Neural crest cell (in vitro differentiated cells): ENCODE data around the gene GLCCI1. TPM values are rescaled to one million over a fixed set of nuclear protein-coding genes. Genes with fewer than 3 reads are reported as not detected.

ENCODE experiments used
- DNase-seq: peaks from one replicate; pipeline ENCODE4 v3.0.0; 2021; ENCODE audit warnings: low read depth, mixed read lengths, low spot score
- H3K27ac Mint-ChIP-seq: one replicate; pipeline ENCODE4 v1.8.0; 2021; ENCODE audit warnings: mild to moderate bottlenecking, mixed read lengths; ENCODE audit not compliant: unreplicated experiment
- H3K27me3 Mint-ChIP-seq: 2 replicates; pipeline ENCODE4 v1.8.0; 2021; ENCODE audit warnings: low read depth, mild to moderate bottlenecking, mixed read lengths
- H3K36me3 Mint-ChIP-seq: 2 replicates; pipeline ENCODE4 v1.8.0; 2021; ENCODE audit warnings: low read depth, mild to moderate bottlenecking, mixed read lengths
- H3K4me1 Mint-ChIP-seq: 2 replicates; pipeline ENCODE4 v1.8.0; 2021; ENCODE audit warnings: mixed read lengths
- H3K4me3 Mint-ChIP-seq: one replicate; pipeline ENCODE4 v1.8.0; 2021; ENCODE audit warnings: mild to moderate bottlenecking, mixed read lengths
- H3K9me3 Mint-ChIP-seq: 2 replicates; pipeline ENCODE4 v1.8.0; 2021; ENCODE audit warnings: mixed read lengths
- total RNA-seq: library from RNA; stranded (reverse); gene quantifications from 2 replicates; pipeline ENCODE4 v1.2.1, GENCODE V29; 2021
- TF ChIP-seq, protein P1 (sequence below): fragments of 200-600 bp; sonication (generic); conservative IDR thresholded peaks from 2 replicates; pipeline ENCODE4 v1.5.0; 2021; ENCODE audit warnings: antibody characterized with exemption, mild to moderate bottlenecking

GLCCI1 gene
- total RNA-seq, 1 donor from 2014 or later: 29.2 TPM

DNA sequence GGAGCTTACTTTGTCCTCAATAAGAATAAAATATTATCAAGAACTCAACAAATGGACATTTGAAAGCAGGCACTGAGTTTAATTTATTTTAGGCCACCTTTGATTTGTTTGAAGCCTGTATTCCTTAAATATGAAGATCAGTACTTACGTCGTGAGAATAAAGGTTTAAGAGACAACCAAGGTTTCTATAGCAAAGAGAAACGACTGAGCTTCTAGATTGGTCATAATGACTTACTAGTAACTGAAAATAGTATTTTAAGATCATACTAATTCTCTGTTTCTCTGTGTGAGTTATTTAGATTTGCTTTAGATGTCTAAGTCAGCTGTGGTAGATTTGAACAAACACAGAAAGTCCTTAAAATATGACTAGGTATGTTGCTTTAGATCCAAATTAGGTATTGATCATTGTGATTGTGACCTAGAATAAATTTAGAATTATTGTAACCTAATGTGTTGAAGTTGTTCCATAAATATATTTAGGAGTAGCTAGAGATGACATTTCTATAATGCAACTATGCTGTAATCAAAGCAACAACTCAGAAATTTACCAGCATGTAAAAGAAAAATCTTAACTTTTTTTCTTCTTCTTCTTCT, 2.4 kb upstream of the GLCCI1 start:
- Mint-ChIP-seq H3K4me1 (peaks cover 4% of the 10 kb centered on the region), H3K36me3 (no peaks in the 10 kb centered on the region), H3K9me3 (no peaks in the 10 kb centered on the region), H3K27ac (no peak overlapping the region), H3K27me3 (no peaks in the 10 kb centered on the region), H3K4me3 (peak overlapping the region; percentile 32)
- TF ChIP-seq, protein P1, sequence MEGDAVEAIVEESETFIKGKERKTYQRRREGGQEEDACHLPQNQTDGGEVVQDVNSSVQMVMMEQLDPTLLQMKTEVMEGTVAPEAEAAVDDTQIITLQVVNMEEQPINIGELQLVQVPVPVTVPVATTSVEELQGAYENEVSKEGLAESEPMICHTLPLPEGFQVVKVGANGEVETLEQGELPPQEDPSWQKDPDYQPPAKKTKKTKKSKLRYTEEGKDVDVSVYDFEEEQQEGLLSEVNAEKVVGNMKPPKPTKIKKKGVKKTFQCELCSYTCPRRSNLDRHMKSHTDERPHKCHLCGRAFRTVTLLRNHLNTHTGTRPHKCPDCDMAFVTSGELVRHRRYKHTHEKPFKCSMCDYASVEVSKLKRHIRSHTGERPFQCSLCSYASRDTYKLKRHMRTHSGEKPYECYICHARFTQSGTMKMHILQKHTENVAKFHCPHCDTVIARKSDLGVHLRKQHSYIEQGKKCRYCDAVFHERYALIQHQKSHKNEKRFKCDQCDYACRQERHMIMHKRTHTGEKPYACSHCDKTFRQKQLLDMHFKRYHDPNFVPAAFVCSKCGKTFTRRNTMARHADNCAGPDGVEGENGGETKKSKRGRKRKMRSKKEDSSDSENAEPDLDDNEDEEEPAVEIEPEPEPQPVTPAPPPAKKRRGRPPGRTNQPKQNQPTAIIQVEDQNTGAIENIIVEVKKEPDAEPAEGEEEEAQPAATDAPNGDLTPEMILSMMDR: no peak
- DNase-seq: no peak

DNA sequence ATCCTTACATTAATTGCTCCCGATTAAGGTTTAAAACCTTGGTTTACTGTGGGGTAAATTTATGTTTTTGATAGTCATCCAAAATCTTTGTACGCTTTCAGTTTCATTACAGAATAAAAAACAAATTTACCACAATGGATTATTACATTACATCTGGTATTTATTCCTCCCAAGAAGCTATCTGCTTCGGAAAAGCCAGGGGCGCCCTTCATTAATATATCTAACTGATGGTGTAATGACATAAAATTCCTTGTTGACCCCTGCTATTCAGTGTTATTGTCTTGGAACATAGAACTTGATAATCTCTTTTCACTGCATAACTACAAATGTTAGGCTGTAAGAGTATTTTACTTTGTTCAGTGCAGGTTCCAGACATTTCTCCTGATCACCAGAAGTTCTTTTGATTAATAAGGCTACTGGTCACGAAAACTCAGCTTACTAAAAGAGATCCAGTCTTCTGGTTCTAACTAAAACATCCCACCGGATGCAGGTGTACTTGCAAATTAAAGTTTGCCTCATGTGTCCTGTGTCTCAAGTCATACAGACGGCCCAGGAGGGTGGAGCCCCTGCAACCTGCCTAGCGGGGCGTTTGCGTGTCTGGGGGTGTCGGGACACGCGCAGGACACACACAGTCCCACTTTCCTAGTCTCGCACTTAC, 581 bp upstream of the GLCCI1 start:
- Mint-ChIP-seq H3K27me3 (no peaks in the 10 kb centered on the region), H3K27ac (no peak overlapping the region), H3K36me3 (no peaks in the 10 kb centered on the region), H3K4me1 (peaks cover 8% of the 10 kb centered on the region), H3K9me3 (no peaks in the 10 kb centered on the region), H3K4me3 (peak overlapping the region; percentile 84)
- TF ChIP-seq, protein P1: no peak
- no peak for DNase-seq

DNA sequence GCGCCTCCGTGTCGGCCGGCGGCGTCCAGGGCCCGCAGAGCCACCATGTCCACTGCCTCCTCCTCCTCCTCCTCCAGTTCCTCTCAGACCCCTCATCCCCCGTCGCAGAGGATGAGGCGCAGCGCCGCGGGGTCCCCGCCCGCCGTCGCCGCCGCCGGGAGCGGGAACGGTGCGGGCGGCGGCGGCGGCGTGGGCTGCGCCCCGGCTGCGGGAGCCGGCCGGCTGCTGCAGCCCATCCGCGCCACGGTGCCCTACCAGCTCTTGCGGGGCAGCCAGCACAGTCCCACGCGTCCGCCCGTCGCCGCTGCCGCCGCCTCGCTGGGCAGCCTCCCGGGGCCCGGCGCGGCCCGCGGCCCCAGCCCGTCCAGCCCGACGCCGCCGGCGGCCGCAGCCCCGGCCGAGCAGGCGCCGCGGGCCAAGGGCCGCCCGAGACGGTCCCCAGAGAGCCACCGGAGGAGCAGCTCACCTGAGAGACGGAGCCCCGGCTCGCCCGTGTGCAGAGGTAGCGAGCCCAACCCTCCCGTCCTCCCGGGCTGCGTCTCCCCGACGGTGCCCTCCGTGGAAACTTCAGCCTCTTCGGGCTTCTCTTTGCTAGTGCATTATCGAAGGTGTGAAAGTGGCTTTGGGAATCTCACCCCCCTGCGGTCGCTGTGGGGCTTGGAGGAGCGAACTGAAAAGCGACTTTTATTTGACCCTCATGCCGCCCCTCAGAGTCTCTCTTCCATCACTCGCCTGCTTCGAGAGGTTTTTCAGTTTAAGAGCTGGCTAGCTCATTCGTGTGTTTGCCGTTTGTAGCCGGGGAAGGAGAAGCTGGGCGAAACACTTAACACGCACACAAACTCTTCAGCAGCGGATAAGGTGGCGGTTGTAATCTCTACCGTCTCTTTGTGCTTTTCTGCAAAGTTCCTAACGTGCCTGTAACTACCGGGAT, 975 bp downstream of the GLCCI1 start:
- H3K36me3 Mint-ChIP-seq: no peaks in the 10 kb centered on the region
- peaks cover 14% of the 10 kb centered on the region for H3K4me1 Mint-ChIP-seq
- peak overlapping the region; percentile 44 for H3K4me3 Mint-ChIP-seq
- peak; percentile 21 for DNase-seq
- no peak overlapping the region for H3K27ac Mint-ChIP-seq
- no peaks in the 10 kb centered on the region for H3K9me3 Mint-ChIP-seq
- no peaks in the 10 kb centered on the region for H3K27me3 Mint-ChIP-seq
- TF ChIP-seq, protein P1: peak; percentile 33

DNA sequence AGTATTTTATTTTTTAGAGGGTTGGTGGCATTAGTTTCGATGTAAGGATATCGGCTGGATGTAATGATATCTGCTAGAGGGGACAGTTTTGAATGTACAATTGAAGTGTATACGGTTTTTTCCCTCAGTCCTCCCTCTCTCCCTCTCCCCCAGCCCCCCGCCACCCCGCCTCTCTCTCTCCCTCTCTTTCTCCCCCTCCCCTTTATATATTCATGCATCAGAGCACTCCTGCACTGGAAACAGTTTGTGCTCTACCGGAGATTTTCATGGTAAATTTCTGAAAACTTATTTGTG, 1.6 kb downstream of the GLCCI1 start:
- Mint-ChIP-seq H3K27me3 (no peaks in the 10 kb centered on the region), H3K36me3 (no peaks in the 10 kb centered on the region), H3K4me3 (no peak overlapping the region), H3K27ac (no peak overlapping the region), H3K4me1 (peaks cover 17% of the 10 kb centered on the region), H3K9me3 (no peaks in the 10 kb centered on the region)
- TF ChIP-seq, protein P1: no peak
- DNase-seq: no peak

DNA sequence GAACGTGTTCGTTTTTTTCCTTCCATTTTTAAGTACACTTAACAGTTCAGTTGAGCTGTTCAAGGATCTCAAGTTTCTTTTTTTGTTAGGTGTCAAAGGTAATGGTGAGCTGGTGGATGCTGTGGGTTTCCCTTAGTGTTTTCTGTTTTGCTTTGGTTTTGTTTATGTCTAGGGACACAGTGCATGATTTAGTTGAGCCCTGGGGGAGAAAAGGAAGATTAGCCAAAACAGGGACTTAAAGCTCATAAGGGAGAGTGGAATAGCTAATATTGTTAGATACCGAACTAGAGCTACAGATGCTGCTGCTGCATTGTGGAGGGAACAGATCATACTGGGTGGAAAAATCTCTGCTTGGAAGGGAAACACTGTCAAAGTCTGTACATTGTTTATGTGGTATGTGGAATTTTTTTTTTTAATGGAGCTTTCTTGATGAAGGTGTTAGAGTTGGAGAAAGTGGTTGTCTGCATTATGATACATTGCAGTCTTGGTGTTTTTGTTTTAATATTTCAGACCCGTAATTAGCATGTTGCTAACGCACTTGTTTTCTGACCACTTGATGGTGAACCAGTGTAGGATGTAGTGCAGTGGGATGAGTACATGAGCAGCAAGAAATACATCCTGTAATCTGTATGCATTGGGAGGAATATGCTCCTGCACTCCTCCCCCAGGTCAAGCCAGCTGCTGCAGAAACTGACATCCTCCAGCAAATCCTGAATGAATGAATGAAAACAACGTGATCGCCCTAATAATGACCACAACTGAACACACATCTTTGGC, 2.1 kb downstream of the GLCCI1 start:
- Mint-ChIP-seq H3K36me3 (no peaks in the 10 kb centered on the region), H3K4me1 (peaks cover 23% of the 10 kb centered on the region), H3K4me3 (no peak overlapping the region), H3K27me3 (no peaks in the 10 kb centered on the region), H3K27ac (no peak overlapping the region), H3K9me3 (no peaks in the 10 kb centered on the region)
- no peak for DNase-seq
- TF ChIP-seq, protein P1: no peak
